22Rv1 (cell line): Measurements from ENCODE around the gene TUBB4B.
A peak's percentile ranks its signal among the peaks of the same experiment; 100 is the strongest.

Experiments
- H3K27ac ChIP-seq: fragments of 450-650 bp; 2 replicates; pipeline ENCODE4 v1.5.1; 2017
- CTCF ChIP-seq: fragments of 450-650 bp; IDR thresholded peaks from 2 replicates; pipeline ENCODE4 v1.5.1; 2017; ENCODE audit warnings: mild to moderate bottlenecking
- ZFX ChIP-seq: fragments of 450-650 bp; IDR thresholded peaks from 2 replicates; pipeline ENCODE4 v1.6.1; 2017; ENCODE audit warnings: antibody characterized with exemption, borderline replicate concordance

Gene TUBB4B

GRCh38 chr9:137195525-137196220 is 45.4 kb upstream of the TUBB4B start:
- peak overlapping the region; percentile 32; the same call in 1 of the 2 replicates for H3K27ac ChIP-seq
- no peak for TF ChIP-seq CTCF
- TF ChIP-seq ZFX: no peak

- peak overlapping the region; percentile 83 for H3K27ac ChIP-seq
- no peak for TF ChIP-seq ZFX
- TF ChIP-seq CTCF: no peak
Observed at GRCh38 chr9:137198051-137198901, 42.8 kb upstream of the TUBB4B start.

GRCh38 chr9:137198902-137199283 is 42.2 kb upstream of the TUBB4B start:
- H3K27ac ChIP-seq: peak overlapping the region; percentile 83
- TF ChIP-seq CTCF: no peak
- no peak for TF ChIP-seq ZFX

GRCh38 chr9:137199411-137200121 is 41.5 kb upstream of the TUBB4B start:
- peak overlapping the region; percentile 83 for H3K27ac ChIP-seq
- TF ChIP-seq ZFX (no peak), CTCF (no peak)

- TF ChIP-seq CTCF: no peak
- peak within 1 kb of the TSS; percentile 83 for H3K27ac ChIP-seq
Observed at GRCh38 chr9:137200311-137201204, 40.5 kb upstream of the TUBB4B start, which contains the start of gene TPRN. TPRN (minus strand) TSS chr9:137200741; CDS start chr9:137200711, 30 bp downstream.

GRCh38 chr9:137201205-137201868 is 39.8 kb upstream of the TUBB4B start:
- no peak for TF ChIP-seq ZFX
- no peak for TF ChIP-seq CTCF
- peak overlapping the region; percentile 83 for H3K27ac ChIP-seq
